ENCODE measurements around the gene SH2D3C. TPM values are rescaled to one million over a fixed set of nuclear protein-coding genes. Genes with fewer than 3 reads are reported as not detected.

The SH2D3C gene
- total RNA-seq: under 0.01 and 0.36 TPM in 2 replicates

GRCh38 chr9:127778280-127779135 lies at the start of gene SH2D3C:
SH2D3C (minus strand) TSS chr9:127778666; CDS start chr9:127778627, 39 bp downstream.

GRCh38 chr9:127802576-127803443 lies 24.3 kb upstream of the SH2D3C start, which contains the start of gene FPGS:
FPGS (plus strand) TSS chr9:127802882; CDS start chr9:127802925, 43 bp downstream.

GRCh38 chr9:127785933-127786772 lies 7.7 kb upstream of the SH2D3C start, which contains the start of gene CDK9:
CDK9 (plus strand) TSS chr9:127786034; CDS start chr9:127786149, 115 bp downstream.

GRCh38 chr9:127734747-127735529 lies 43.5 kb downstream of the SH2D3C start, which contains the start of gene TOR2A:
TOR2A (minus strand) TSS chr9:127735294; CDS start chr9:127735270, 24 bp downstream.

GRCh38 chr9:127715470-127716337 lies 62.8 kb downstream of the SH2D3C start, which contains the start of the genes PTRH1 and TTC16:
PTRH1 (minus strand) TSS chr9:127715663; CDS start chr9:127715639, 24 bp downstream.
TTC16 (plus strand) TSS chr9:127716079; CDS start chr9:127716146, 67 bp downstream.

GRCh38 chr9:127706836-127707241 lies 71.6 kb downstream of the SH2D3C start, which contains the start of gene CFAP157:
CFAP157 (plus strand) TSS chr9:127706988; CDS start chr9:127707032, 44 bp downstream.

Other genes with a start within 250 kb of the SH2D3C start
- 29.2 and 42.9 TPM in 2 replicates for gene STXBP1, start 166.4 kb downstream of the SH2D3C start, total RNA-seq
- 0.16 TPM in 1 of 2 replicates, not detected in the other for gene CFAP157, start 71.7 kb downstream of the SH2D3C start, total RNA-seq
- gene PTRH1, start 63.0 kb downstream of the SH2D3C start, total RNA-seq: 13.0 and 13.8 TPM in 2 replicates
- gene TTC16, start 62.6 kb downstream of the SH2D3C start, total RNA-seq: not detected in 2 replicates
- gene TOR2A, start 43.4 kb downstream of the SH2D3C start, total RNA-seq: 3.8 and 4.7 TPM in 2 replicates
- 53.1 and 57.9 TPM in 2 replicates for gene CDK9, start 7.4 kb upstream of the SH2D3C start, total RNA-seq
- gene FPGS, start 24.2 kb upstream of the SH2D3C start, total RNA-seq: 79.1 and 93.1 TPM in 2 replicates
- gene ENG, start 76.0 kb upstream of the SH2D3C start, total RNA-seq: 28.9 and 33.0 TPM in 2 replicates
- 62.8 and 85.4 TPM in 2 replicates for gene AK1, start 99.0 kb upstream of the SH2D3C start, total RNA-seq
- gene ST6GALNAC6, start 120.9 kb upstream of the SH2D3C start, total RNA-seq: 80.3 and 89.6 TPM in 2 replicates
- gene ST6GALNAC4, start 138.4 kb upstream of the SH2D3C start, total RNA-seq: 30.8 and 31.7 TPM in 2 replicates
- 2.9 and 4.7 TPM in 2 replicates for gene PIP5KL1, start 152.1 kb upstream of the SH2D3C start, total RNA-seq
- 10.2 and 11.0 TPM in 2 replicates for gene DPM2, start 159.2 kb upstream of the SH2D3C start, total RNA-seq
- 15.6 and 17.2 TPM in 2 replicates for gene EEIG1, start 202.3 kb upstream of the SH2D3C start, total RNA-seq